Endothelial cell of umbilical vein (primary cell): ENCODE measurements around the gene ZDHHC9. TPM values are rescaled to one million over a fixed set of nuclear protein-coding genes. Genes with fewer than 3 reads are reported as not detected.

ENCODE experiments used
- BruUV-seq: library from RNA; stranded (reverse); fragments of 400-500 nt; replicated peaks from 2 replicates; lab custom pipeline; 2021; lab: Mats Ljungman, UMichigan
- CTCF ChIA-PET: fragments of 300-600, 350-600 bp; sonication (Branson Sonifier 250); formaldehyde crosslinking; loops from one replicate; lab custom pipeline; 2021; ENCODE audit warnings: antibody characterized with exemption, inconsistent platforms; lab: Charles Lee
- POLR2A ChIA-PET: fragments of 300-600, 350-600 bp; sonication (Branson Sonifier 250); formaldehyde crosslinking; loops from one replicate; lab custom pipeline; 2021; ENCODE audit warnings: antibody characterized with exemption, inconsistent platforms; lab: Charles Lee
- DNase-seq: peaks from one replicate; pipeline ENCODE4 v3.0.0-alpha.2; 2011; ENCODE audit warnings: low read depth, low spot score
- FAIRE-seq: peaks from 2 replicates; lab custom pipeline; 2011; peaks lifted over from hg19 to GRCh38; lab: Jason Lieb, UNC
- H2AFZ ChIP-seq: 2 replicates; pipeline ENCODE4 v1.6.0; 2012; ENCODE audit warnings: low read depth, low read length, control low read depth, inconsistent platforms
- H3K27ac ChIP-seq: 2 replicates; pipeline ENCODE4 v1.5.1; 2011; ENCODE audit warnings: low read depth, mild to moderate bottlenecking, control low read depth, low read length, moderate library complexity; ENCODE audit not compliant: insufficient read depth
- H3K27me3 ChIP-seq, 2 experiments: 2 replicates each; pipeline versions ENCODE4 v1.6.0 to v1.6.1; 2011; ENCODE audit warnings: low read length in 2 of 2, mixed read lengths in 1 of 2; ENCODE audit not compliant: control insufficient read depth in 2 of 2, insufficient read depth in 2 of 2
- H3K36me3 ChIP-seq, 2 experiments: 2 replicates in 1 of 2; 3 replicates in 1 of 2; pipeline ENCODE4 v1.5.1; 2011; ENCODE audit warnings: low read length in 2 of 2, mild to moderate bottlenecking in 1 of 2, moderate library complexity in 1 of 2; ENCODE audit not compliant: control insufficient read depth in 2 of 2, insufficient read depth in 2 of 2; ENCODE audit errors: extremely low read depth in 1 of 2
- H3K4me1 ChIP-seq: 3 replicates; pipeline ENCODE4 v1.5.1; 2011; ENCODE audit warnings: mild to moderate bottlenecking, low read length; ENCODE audit not compliant: control insufficient read depth, insufficient read depth; ENCODE audit errors: extremely low read depth
- H3K4me2 ChIP-seq: 2 replicates; pipeline ENCODE4 v1.6.1; 2011; ENCODE audit warnings: low read length, control low read depth, mixed read lengths; ENCODE audit not compliant: insufficient read depth
- H3K4me3 ChIP-seq, 3 experiments: fragments of 200-600 bp in 1 of 3; sonication (generic), shearing (Covaris generic) in 1 of 3; replicated peaks in 1 of 3; 2 replicates each; pipeline ENCODE4 v1.5.1; 2011 to 2016; ENCODE audit warnings: control low read depth in 3 of 3, low read length in 3 of 3, mild to moderate bottlenecking in 2 of 3, inconsistent platforms in 1 of 3, low read depth in 1 of 3, moderate library complexity in 1 of 3; ENCODE audit not compliant: insufficient read depth in 1 of 3
- H3K79me2 ChIP-seq: 2 replicates; pipeline ENCODE4 v1.6.0; 2012; ENCODE audit warnings: low read length, inconsistent platforms; ENCODE audit not compliant: control insufficient read depth, insufficient read depth
- H3K9ac ChIP-seq: replicated peaks from 2 replicates; pipeline ENCODE3; 2011; ENCODE audit warnings: low read length, control low read depth; ENCODE audit not compliant: insufficient read depth; ENCODE audit errors: extremely low read depth
- H3K9me1 ChIP-seq: replicated peaks from 3 replicates; pipeline ENCODE4 v1.6.0; 2011; ENCODE audit warnings: mild to moderate bottlenecking, low read length; ENCODE audit not compliant: control insufficient read depth, insufficient read depth; ENCODE audit errors: extremely low read depth
- H3K9me3 ChIP-seq: replicated peaks from 2 replicates; pipeline ENCODE4 v1.5.1; 2012; ENCODE audit warnings: low read length, inconsistent platforms; ENCODE audit not compliant: control insufficient read depth, insufficient read depth
- H4K20me1 ChIP-seq: replicated peaks from 2 replicates; pipeline ENCODE3; 2011; ENCODE audit warnings: mild to moderate bottlenecking, low read length; ENCODE audit not compliant: control insufficient read depth, insufficient read depth; ENCODE audit errors: extremely low read depth
- CTCF ChIP-seq, 2 donors: IDR thresholded peaks; 1 replicate in 1 of 2; 2 replicates in 1 of 2; pipeline ENCODE4 v1.5.1; 2011; ENCODE audit warnings: low read length in 2 of 2, mild to moderate bottlenecking in 2 of 2, moderate library complexity in 2 of 2, control low read depth in 1 of 2, inconsistent platforms in 1 of 2, low read depth in 1 of 2; ENCODE audit not compliant: insufficient read depth in 1 of 2; ENCODE audit errors: extremely low read depth in 1 of 2
- EZH2 ChIP-seq: IDR thresholded peaks from 2 replicates; pipeline ENCODE4 v1.6.1; 2012; ENCODE audit warnings: borderline replicate concordance, low read depth, mild to moderate bottlenecking, moderate library complexity, low read length, inconsistent platforms; ENCODE audit not compliant: severe bottlenecking
- FOS ChIP-seq: IDR thresholded peaks from 2 replicates; pipeline ENCODE4 v1.6.1; 2011; ENCODE audit warnings: mild to moderate bottlenecking, low read length, moderate library complexity, borderline replicate concordance; ENCODE audit not compliant: insufficient read depth
- GATA2 ChIP-seq: IDR thresholded peaks from 2 replicates; pipeline ENCODE4 v1.7.0; 2011; ENCODE audit warnings: low read depth, mild to moderate bottlenecking, moderate library complexity, mixed read lengths, low read length; ENCODE audit not compliant: insufficient read length, insufficient read depth
- JUN ChIP-seq: IDR thresholded peaks from 2 replicates; pipeline ENCODE4 v1.6.1; 2011; ENCODE audit warnings: borderline replicate concordance, low read depth; ENCODE audit not compliant: insufficient read length, insufficient read depth
- MAX ChIP-seq: IDR thresholded peaks from 2 replicates; pipeline ENCODE4 v1.6.1; 2011; ENCODE audit not compliant: insufficient read depth, insufficient read length
- MYC ChIP-seq: IDR thresholded peaks from one replicate; pipeline ENCODE4 v1.6.1; 2011; ENCODE audit warnings: mild to moderate bottlenecking, low read depth, low read length
- POLR2A ChIP-seq: IDR thresholded peaks from 2 replicates; pipeline ENCODE4 v1.6.1; 2012; ENCODE audit warnings: low read depth, mild to moderate bottlenecking, control low read depth, low read length
- dilution Hi-C: fragments of 300-500 bp; cut with MboI; formaldehyde crosslinking; loops from one replicate; pipeline ENCODE4 v1.15.0; 2019; ENCODE audit warnings: low sequenced_read_pairs; ENCODE audit not compliant: extremely low pct_ligation_motif_present
- intact Hi-C: fragments of 100-400 bp; cut with micrococcal nuclease; formaldehyde crosslinking; loops from one replicate; pipeline ENCODE4 v1.10.0; 2022
- polyA plus RNA-seq, 4 experiments: library from polyadenylated mRNA; depleted of rRNA in 3 of 4; stranded (reverse) in 3 of 4; unstranded in 1 of 4; fragments of >200 nt; gene quantifications; 2 replicates each; pipeline versions ENCODE4 v1.2.1 to v1.2.3, GENCODE V29; 2011 to 2012; ENCODE audit warnings: missing spikeins in 1 of 4
- total RNA-seq: library from RNA; stranded (reverse); gene quantifications from 2 replicates; pipeline ENCODE4 v1.2.3, GENCODE V29; 2021

Gene ZDHHC9
- total and polyA plus RNA-seq, 2 donors (not counting 3 experiments of a cell fraction or from before 2014, with no cell fraction given): 27.4 to 33.6 TPM

- POLR2A ChIA-PET: no interaction called here
- TF ChIP-seq POLR2A (no peak), JUN (no peak), EZH2 (no peak), MAX (no peak), FOS (no peak), CTCF (IDR thresholded peaks at IDR 0.05; ENCODE audit: extremely low read depth in 1 of 2, insufficient read depth in 1 of 2, low read depth in 1 of 2, low read length in 2 of 2) (no peak), GATA2 (no peak), MYC (no peak)
- no peak for DNase-seq
Measured at GRCh38 chrX:129802863-129803262, 40.8 kb downstream of the ZDHHC9 start.

More at GRCh38 chrX:129802863-129803262, 40.8 kb downstream of the ZDHHC9 start:
- dilution Hi-C loops: no loop called here
- intact Hi-C loops: no loop called here
- CTCF ChIA-PET: no interaction called here
- H3K36me3 ChIP-seq: peaks cover 0 to 2% of the 10 kb centered on the region in 2 experiments
- no peak overlapping the region for H2AFZ ChIP-seq
- no peaks in the 10 kb centered on the region for H3K79me2 ChIP-seq
- H3K9ac ChIP-seq: no peak overlapping the region
- no peaks in the 10 kb centered on the region for H4K20me1 ChIP-seq
- BruUV-seq: no TSS peak
- H3K4me1 ChIP-seq: no peaks in the 10 kb centered on the region
- no peak overlapping the region for H3K4me3 ChIP-seq
- H3K27ac ChIP-seq: no peak overlapping the region
- FAIRE-seq: no peak
- H3K4me2 ChIP-seq: no peak overlapping the region
- no peaks in the 10 kb centered on the region for H3K9me1 ChIP-seq
- H3K9me3 ChIP-seq: no peaks in the 10 kb centered on the region
- H3K27me3 ChIP-seq: no peaks in the 10 kb centered on the region
